GM12878 (cell line): ENCODE data around the gene NOS1AP. TPM values are rescaled to one million over a fixed set of nuclear protein-coding genes. Genes with fewer than 3 reads are reported as not detected.

Experiments used
- ATAC-seq: fragments of 200-7000 bp; cut with Tn5 transposase; 3 replicates; pipeline ENCODE4 v1.9.1; 2020; ENCODE audit warnings: mild to moderate bottlenecking, moderate library complexity
- BruUV-seq: library from RNA; stranded (reverse); fragments of 400-500 nt; replicated peaks from 2 replicates; lab custom pipeline; 2021; lab: Mats Ljungman, UMichigan
- CTCF ChIA-PET: fragments of 300-600 bp; sonication (Branson Sonifier 250); formaldehyde crosslinking; extraction: SDS; loops from one replicate; lab custom pipeline; 2021; ENCODE audit warnings: inconsistent platforms; lab: Yijun Ruan, JAX
- POLR2A ChIA-PET: fragments of 350-600 bp; formaldehyde crosslinking; extraction: SDS; loops from one replicate; lab custom pipeline; 2021; ENCODE audit warnings: inconsistent platforms; lab: Charles Lee
- RAD21 ChIA-PET: fragments of 300-600 bp; sonication (Branson Sonifier 250); formaldehyde crosslinking; loops from one replicate; lab custom pipeline; 2023; ENCODE audit warnings: antibody characterized with exemption; ENCODE audit not compliant: unreplicated experiment; lab: Charles Lee
- SMC1A ChIA-PET: fragments of 300-600 bp; sonication (Branson Sonifier 250); formaldehyde crosslinking; loops from one replicate; lab custom pipeline; 2023; ENCODE audit not compliant: unreplicated experiment, uncharacterized antibody; lab: Charles Lee
- DNase-seq: peaks from one replicate; pipeline ENCODE4 v3.0.0-alpha.2; 2011; ENCODE audit warnings: low read depth, low spot score
- FAIRE-seq: peaks from 3 replicates; lab custom pipeline; 2011; peaks lifted over from hg19 to GRCh38; lab: Jason Lieb, UNC
- H2AFZ ChIP-seq: 2 replicates; pipeline ENCODE4 v1.6.0; 2011; ENCODE audit warnings: low read depth, low read length, control low read depth; ENCODE audit not compliant: control insufficient read depth
- H3K27ac ChIP-seq: 2 replicates; pipeline ENCODE4 v1.5.1; 2011; ENCODE audit warnings: control low read depth; ENCODE audit not compliant: control insufficient read depth, insufficient read depth
- H3K27me3 ChIP-seq, 2 experiments: replicated peaks in 1 of 2; 2 replicates each; pipeline versions ENCODE4 v1.6.0 to v1.6.1; 2011; ENCODE audit warnings: low read length in 1 of 2; ENCODE audit not compliant: control insufficient read depth in 2 of 2, insufficient read depth in 2 of 2
- H3K36me3 ChIP-seq, 2 experiments: 2 replicates each; pipeline ENCODE4 v1.5.1; 2011; ENCODE audit warnings: low read length in 1 of 2; ENCODE audit not compliant: control insufficient read depth in 2 of 2, insufficient read depth in 2 of 2
- H3K4me1 ChIP-seq: 2 replicates; pipeline ENCODE4 v1.6.1; 2011; ENCODE audit warnings: mild to moderate bottlenecking, low read length, moderate library complexity, mixed read lengths; ENCODE audit not compliant: control insufficient read depth, insufficient read depth
- H3K4me2 ChIP-seq: 2 replicates; pipeline ENCODE4 v1.6.0; 2011; ENCODE audit warnings: control low read depth; ENCODE audit not compliant: control insufficient read depth, insufficient read depth
- H3K4me3 ChIP-seq: fragments of 200-600 bp; sonication (generic); 2 replicates; pipeline ENCODE4 v1.5.1; 2016
- H3K79me2 ChIP-seq: 2 replicates; pipeline ENCODE4 v1.6.0; 2011; ENCODE audit warnings: low read length; ENCODE audit not compliant: control insufficient read depth, insufficient read depth
- H3K9ac ChIP-seq: 2 replicates; pipeline ENCODE4 v1.8.0; 2011; ENCODE audit warnings: low read length, control low read depth, mixed read lengths; ENCODE audit not compliant: control insufficient read depth, insufficient read depth
- H3K9me3 ChIP-seq: replicated peaks from 3 replicates; pipeline ENCODE4 v1.5.1; 2011; ENCODE audit warnings: mild to moderate bottlenecking, low read length; ENCODE audit not compliant: control insufficient read depth, insufficient read depth
- H4K20me1 ChIP-seq: 2 replicates; pipeline ENCODE4 v1.6.0; 2011; ENCODE audit not compliant: control insufficient read depth, insufficient read depth
- MEF2A ChIP-seq: IDR thresholded peaks from 2 replicates; pipeline ENCODE4 v1.6.1; 2011; ENCODE audit warnings: low read depth, mild to moderate bottlenecking, low read length, moderate library complexity; ENCODE audit not compliant: insufficient read depth
- PAX5 ChIP-seq: IDR thresholded peaks from 2 replicates; pipeline ENCODE4 v1.6.1; 2011; ENCODE audit warnings: low read depth, low read length, borderline replicate concordance
- PAX8 ChIP-seq: fragments of 450-650 bp; IDR thresholded peaks from 2 replicates; pipeline ENCODE4 v1.6.1; 2017; ENCODE audit warnings: mild to moderate bottlenecking, moderate library complexity
- PML ChIP-seq: IDR thresholded peaks from 2 replicates; pipeline ENCODE4 v1.6.1; 2012; ENCODE audit warnings: low read length, inconsistent platforms
- SIN3A ChIP-seq: IDR thresholded peaks from 2 replicates; pipeline ENCODE4 v1.6.1; 2012; ENCODE audit warnings: low read depth, low read length, improper control_type of control experiment
- TBL1XR1 ChIP-seq: IDR thresholded peaks from 2 replicates; pipeline ENCODE4 v1.6.1; 2012; ENCODE audit warnings: low read depth, low read length, improper control_type of control experiment
- WGBS: methylation state at CpG from one replicate; pipeline ENCODE4 v1.1.6; 2016; ENCODE audit warnings: low lambda C conversion rate; ENCODE audit not compliant: insufficient replicate concordance, insufficient coverage; ENCODE audit errors: missing lambda C conversion rate; 5-methylcytosine and 5-hydroxymethylcytosine counted together
- in situ Hi-C: fragments of 300-500 bp; cut with MboI; formaldehyde crosslinking; loops from 9 replicates; pipeline ENCODE4 v1.14.3; 2018; ENCODE audit warnings: mixed read lengths
- intact Hi-C: fragments of 100-400 bp; cut with micrococcal nuclease; formaldehyde crosslinking; loops from one replicate; pipeline ENCODE4 v1.14.2; 2022; ENCODE audit not compliant: unreplicated experiment
- polyA plus RNA-seq, 11 experiments: library from polyadenylated mRNA; depleted of rRNA in 4 of 11; unstranded in 6 of 11; stranded (reverse) in 5 of 11; fragments of >200 nt; fragmentation: Nextera tagmentation in 4 of 11; fragmentation: Illumina TruSeq in 1 of 11; extraction: Ambion mirVana in 4 of 11; extraction: Trizol in 1 of 11; gene quantifications; 1 replicate in 1 of 11; 2 replicates in 10 of 11; pipeline versions ENCODE4 v1.2.1 to v1.2.3, GENCODE V29; 2011 to 2016; ENCODE audit warnings: inconsistent platforms in 2 of 11, missing spikeins in 2 of 11, low read depth in 1 of 11
- total RNA-seq, 4 experiments: library from RNA; depleted of rRNA in 3 of 4; stranded (reverse); fragments of >200 nt in 3 of 4; fragmentation: Illumina TruSeq in 1 of 4; extraction: Trizol in 1 of 4; gene quantifications; 2 replicates each; pipeline versions ENCODE4 v1.2.1 to v1.2.3, GENCODE V29; 2013 to 2021
- TF ChIP-seq, protein P1 (sequence below): fragments of 450-650 bp; formaldehyde crosslinking; IDR thresholded peaks from 2 replicates; pipeline ENCODE4 v1.4.0; 2020; ENCODE audit warnings: mild to moderate bottlenecking, moderate library complexity
- TF ChIP-seq, protein P2 (sequence below): fragments of 450-650 bp; IDR thresholded peaks from 2 replicates; pipeline ENCODE4 v1.6.1; 2017; ENCODE audit warnings: borderline replicate concordance
- TF ChIP-seq, protein P3 (sequence below): fragments of 150-350 bp; IDR thresholded peaks from 2 replicates; pipeline ENCODE4 v1.6.1; 2014; ENCODE audit warnings: mild to moderate bottlenecking, low read depth, low read length

Gene NOS1AP
- total and polyA plus RNA-seq, 10 of the 15 experiments (the other 5 are each of a cell fraction or from before 2014, with no cell fraction given), result 0.03 to 0.15 TPM; not detected in 8

DNA sequence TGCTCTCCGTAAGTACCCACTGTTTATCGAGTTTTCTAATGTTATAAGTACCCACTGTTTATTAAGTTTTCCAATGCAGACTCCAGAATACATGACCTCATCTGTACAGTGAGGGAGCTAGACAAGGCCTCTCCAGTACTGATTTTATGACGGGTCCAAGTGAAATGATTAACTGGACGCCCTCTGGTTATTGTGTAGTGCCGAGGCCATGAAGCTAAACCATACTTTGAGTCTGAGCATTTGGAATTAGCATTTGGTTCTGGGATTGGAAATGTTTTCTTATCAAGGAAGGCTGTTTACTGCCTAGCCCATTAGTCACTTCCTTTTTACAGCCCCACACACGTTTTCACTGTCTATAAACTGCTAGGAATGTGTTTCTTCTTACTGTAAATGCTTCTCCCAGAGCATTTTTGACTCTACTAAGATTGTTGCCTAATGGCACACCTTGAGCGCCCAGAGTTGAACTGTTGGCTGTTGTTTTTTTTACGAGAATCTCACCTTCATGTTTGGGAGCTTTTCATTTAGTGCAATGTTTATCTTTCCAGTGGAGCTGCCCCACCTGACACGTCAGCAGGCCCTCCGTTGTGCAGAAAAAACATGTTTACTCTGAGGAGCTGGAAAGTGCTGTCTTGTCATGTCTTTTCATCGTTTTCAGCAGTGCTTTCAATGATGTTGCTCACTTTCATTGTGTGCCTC lies 280.3 kb downstream of the NOS1AP start:
- ChIA-PET CTCF (interaction anchor here (1.1 to 3.3 kb wide), 4 partner anchors 8 to 41 kb away, joined by 3 to 14 read pairs (median 4); no protein-coding TSS in a partner anchor), SMC1A (no interaction called here), RAD21 (no interaction called here), POLR2A (no interaction called here)
- no peak for DNase-seq
- Histone ChIP-seq H3K36me3 (no peaks in the 10 kb centered on the region), H3K4me1 (no peaks in the 10 kb centered on the region), H3K4me3 (no peak overlapping the region), H3K9ac (no peak overlapping the region), H2AFZ (no peak overlapping the region), H3K27me3 (peaks cover 0 to 2% of the 10 kb centered on the region in 2 experiments; a peak in 2 of 4 replicates), H3K79me2 (no peaks in the 10 kb centered on the region), H3K9me3 (no peaks in the 10 kb centered on the region), H4K20me1 (no peaks in the 10 kb centered on the region), H3K4me2 (no peak overlapping the region), H3K27ac (no peak overlapping the region)
- WGBS, result 15% methylated on average over 11 of the region's 11 CpGs
- no peak for ATAC-seq
- FAIRE-seq, result no peak
- intact Hi-C loops (no loop called here), in situ Hi-C loops (no loop called here)
- TF ChIP-seq MEF2A, result no peak
- no peak for TF ChIP-seq SIN3A
- BruUV-seq, result no TSS peak

DNA sequence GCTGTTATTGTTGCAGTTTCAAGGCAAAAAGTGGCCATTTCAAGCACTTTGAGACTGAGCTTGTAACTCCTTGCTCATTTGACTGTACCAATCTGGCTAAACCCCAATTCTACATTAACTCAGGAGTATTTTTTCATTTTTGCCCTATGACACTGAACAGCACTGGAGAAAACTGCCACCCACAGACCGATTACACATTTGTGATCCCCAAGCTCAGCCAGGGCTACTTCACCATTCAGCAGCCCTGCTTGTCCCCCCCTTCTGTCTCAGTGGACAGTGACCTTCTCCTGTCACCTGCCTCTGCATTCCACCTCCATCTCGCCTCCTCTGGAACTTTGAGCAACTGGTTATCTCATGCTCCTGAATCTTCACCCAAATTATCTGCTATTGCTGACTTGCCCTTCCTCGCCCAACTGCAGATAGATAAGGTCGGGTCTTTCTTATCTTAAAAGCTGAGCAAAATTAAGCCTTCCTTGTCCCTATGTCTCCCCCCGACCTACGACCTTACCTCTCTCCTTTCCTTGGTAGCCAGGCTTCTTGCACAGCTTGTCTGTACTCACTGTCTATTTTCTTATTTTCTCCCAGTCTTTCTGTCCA lies 281.9 kb downstream of the NOS1AP start:
- no peak overlapping the region for H3K4me2 ChIP-seq
- in situ Hi-C loops, result no loop called here
- no peak overlapping the region for H3K27ac ChIP-seq
- no peak overlapping the region for H2AFZ ChIP-seq
- ATAC-seq (no peak), DNase-seq (no peak), FAIRE-seq (no peak)
- no TSS peak for BruUV-seq
- H3K9ac ChIP-seq, result no peak overlapping the region
- ChIA-PET SMC1A (interaction anchor here (0.6 kb wide), 1 partner anchor 234 kb away, joined by 4 read pairs; no protein-coding TSS in a partner anchor), CTCF (no interaction called here), RAD21 (no interaction called here), POLR2A (no interaction called here)
- H3K9me3 ChIP-seq, result no peaks in the 10 kb centered on the region
- 7% methylated on average over 6 of the region's 6 CpGs for WGBS
- intact Hi-C loops, result no loop called here
- no peaks in the 10 kb centered on the region for H3K36me3 ChIP-seq
- H3K4me1 ChIP-seq, result no peaks in the 10 kb centered on the region
- H4K20me1 ChIP-seq, result no peaks in the 10 kb centered on the region
- H3K4me3 ChIP-seq, result no peak overlapping the region
- H3K27me3 ChIP-seq, result peaks cover 0 to 2% of the 10 kb centered on the region in 2 experiments; a peak in 3 of 4 replicates
- no peaks in the 10 kb centered on the region for H3K79me2 ChIP-seq
- TF ChIP-seq, protein P1, sequence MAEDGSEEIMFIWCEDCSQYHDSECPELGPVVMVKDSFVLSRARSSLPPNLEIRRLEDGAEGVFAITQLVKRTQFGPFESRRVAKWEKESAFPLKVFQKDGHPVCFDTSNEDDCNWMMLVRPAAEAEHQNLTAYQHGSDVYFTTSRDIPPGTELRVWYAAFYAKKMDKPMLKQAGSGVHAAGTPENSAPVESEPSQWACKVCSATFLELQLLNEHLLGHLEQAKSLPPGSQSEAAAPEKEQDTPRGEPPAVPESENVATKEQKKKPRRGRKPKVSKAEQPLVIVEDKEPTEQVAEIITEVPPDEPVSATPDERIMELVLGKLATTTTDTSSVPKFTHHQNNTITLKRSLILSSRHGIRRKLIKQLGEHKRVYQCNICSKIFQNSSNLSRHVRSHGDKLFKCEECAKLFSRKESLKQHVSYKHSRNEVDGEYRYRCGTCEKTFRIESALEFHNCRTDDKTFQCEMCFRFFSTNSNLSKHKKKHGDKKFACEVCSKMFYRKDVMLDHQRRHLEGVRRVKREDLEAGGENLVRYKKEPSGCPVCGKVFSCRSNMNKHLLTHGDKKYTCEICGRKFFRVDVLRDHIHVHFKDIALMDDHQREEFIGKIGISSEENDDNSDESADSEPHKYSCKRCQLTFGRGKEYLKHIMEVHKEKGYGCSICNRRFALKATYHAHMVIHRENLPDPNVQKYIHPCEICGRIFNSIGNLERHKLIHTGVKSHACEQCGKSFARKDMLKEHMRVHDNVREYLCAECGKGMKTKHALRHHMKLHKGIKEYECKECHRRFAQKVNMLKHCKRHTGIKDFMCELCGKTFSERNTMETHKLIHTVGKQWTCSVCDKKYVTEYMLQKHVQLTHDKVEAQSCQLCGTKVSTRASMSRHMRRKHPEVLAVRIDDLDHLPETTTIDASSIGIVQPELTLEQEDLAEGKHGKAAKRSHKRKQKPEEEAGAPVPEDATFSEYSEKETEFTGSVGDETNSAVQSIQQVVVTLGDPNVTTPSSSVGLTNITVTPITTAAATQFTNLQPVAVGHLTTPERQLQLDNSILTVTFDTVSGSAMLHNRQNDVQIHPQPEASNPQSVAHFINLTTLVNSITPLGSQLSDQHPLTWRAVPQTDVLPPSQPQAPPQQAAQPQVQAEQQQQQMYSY (CRISPR knock-in tag), result no peak
- no peak for TF ChIP-seq SIN3A
- TF ChIP-seq PAX8, result no peak
- TF ChIP-seq, protein P2, sequence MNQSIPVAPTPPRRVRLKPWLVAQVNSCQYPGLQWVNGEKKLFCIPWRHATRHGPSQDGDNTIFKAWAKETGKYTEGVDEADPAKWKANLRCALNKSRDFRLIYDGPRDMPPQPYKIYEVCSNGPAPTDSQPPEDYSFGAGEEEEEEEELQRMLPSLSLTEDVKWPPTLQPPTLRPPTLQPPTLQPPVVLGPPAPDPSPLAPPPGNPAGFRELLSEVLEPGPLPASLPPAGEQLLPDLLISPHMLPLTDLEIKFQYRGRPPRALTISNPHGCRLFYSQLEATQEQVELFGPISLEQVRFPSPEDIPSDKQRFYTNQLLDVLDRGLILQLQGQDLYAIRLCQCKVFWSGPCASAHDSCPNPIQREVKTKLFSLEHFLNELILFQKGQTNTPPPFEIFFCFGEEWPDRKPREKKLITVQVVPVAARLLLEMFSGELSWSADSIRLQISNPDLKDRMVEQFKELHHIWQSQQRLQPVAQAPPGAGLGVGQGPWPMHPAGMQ, result no peak
- no peak for TF ChIP-seq PML
- TF ChIP-seq PAX5, result no peak
- TF ChIP-seq TBL1XR1, result no peak
- TF ChIP-seq, protein P3, sequence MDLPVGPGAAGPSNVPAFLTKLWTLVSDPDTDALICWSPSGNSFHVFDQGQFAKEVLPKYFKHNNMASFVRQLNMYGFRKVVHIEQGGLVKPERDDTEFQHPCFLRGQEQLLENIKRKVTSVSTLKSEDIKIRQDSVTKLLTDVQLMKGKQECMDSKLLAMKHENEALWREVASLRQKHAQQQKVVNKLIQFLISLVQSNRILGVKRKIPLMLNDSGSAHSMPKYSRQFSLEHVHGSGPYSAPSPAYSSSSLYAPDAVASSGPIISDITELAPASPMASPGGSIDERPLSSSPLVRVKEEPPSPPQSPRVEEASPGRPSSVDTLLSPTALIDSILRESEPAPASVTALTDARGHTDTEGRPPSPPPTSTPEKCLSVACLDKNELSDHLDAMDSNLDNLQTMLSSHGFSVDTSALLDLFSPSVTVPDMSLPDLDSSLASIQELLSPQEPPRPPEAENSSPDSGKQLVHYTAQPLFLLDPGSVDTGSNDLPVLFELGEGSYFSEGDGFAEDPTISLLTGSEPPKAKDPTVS, result no peak
